ENCODE results near the gene HNRNPCL1. TPM values are rescaled to one million over a fixed set of nuclear protein-coding genes. Genes with fewer than 3 reads are reported as not detected.

HNRNPCL1 gene
- not detected in 2 replicates for total RNA-seq (2014; rRNA removed; shearing (Covaris generic))

DNA sequence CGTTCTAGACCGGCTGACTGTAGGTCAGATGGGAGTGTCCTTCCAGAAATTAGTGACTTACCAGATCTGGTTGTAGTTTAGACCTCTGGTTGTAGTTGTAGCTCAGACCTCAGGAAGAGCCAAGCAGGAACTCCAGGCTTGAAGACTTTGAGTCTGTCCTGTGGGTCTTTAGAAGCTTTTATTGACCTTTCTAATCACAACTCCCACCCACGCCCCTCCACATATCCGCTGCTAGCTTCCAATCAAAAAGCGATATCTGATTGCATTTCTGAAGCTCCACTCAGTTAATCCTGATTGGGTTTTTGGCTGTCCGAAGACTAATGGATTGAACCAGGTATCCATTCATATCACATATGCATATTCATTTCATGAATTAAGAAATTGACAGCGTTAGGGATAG is at the start of gene HNRNPCL1:
Gene HNRNPCL1, minus strand, starts transcription at position 101 of the 400 bp plus-strand sequence. CDS start 431 bp downstream, outside the sequence.

DNA sequence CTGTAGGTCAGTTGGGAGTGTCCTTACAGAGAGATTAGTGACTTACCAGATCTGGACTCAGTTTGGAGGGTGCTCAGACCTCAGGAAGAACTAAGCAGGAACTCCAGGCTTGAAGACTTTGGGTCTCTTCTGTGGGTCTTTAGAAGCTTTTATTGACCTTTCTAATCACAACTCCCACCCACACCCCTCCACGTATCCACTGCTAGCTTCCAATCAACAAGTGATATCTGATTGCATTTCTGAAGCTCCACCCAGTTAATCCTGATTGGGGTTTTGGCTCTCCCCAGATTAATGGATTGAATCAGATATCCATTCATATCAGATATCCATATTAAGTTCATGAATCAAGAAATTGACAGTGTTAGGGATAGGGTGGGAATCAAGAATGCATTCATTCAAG is 49.6 kb upstream of the HNRNPCL1 start, which contains the start of gene PRAMEF10:
Gene PRAMEF10, minus strand, starts transcription at position 101 of the 400 bp plus-strand sequence. CDS start 2,423 bp downstream, outside the sequence.

DNA sequence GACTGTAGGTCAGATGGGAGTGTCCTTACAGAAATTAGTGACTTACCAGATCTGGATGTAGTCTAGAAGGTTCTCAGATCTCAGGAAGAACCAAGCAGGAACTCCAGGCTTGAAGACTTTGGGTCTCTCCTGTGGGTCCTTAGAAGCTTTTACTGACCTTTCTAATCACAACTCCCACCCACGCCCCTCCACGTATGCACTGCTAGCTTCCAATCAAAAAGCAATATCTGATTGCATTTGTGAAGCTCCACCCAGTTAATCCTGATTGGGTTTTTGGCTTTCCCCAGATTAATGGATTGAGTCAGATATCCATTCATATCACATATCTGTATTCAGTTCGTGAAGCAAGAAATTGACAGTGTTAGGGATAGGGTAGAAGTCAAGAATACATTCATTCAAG is 37.6 kb upstream of the HNRNPCL1 start, which contains the start of gene PRAMEF4:
Gene PRAMEF4, minus strand, starts transcription at position 101 of the 400 bp plus-strand sequence. CDS start 2,807 bp downstream, outside the sequence.

DNA sequence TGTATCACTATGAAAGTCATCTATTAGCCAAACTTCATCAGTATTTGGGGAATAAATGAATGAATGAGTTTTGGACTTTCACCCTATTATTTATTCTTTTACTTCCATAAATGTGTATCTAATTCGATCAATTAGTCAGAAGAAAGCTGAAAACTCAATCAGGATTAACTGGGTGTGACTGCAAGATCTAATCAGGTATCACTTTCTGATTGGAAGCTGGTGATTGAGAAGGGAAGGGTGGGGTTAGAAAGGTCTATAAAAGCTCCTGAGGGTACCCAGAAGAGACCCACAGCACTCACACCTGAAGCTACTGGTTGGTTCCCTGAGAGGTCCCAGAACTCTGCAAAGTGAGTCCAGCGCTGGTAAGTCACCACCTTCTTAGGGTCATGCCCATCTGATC is 8.3 kb upstream of the HNRNPCL1 start, which contains the start of gene PRAMEF2:
Gene PRAMEF2, plus strand, starts transcription at position 301 of the 400 bp plus-strand sequence. CDS start 1,924 bp downstream, outside the sequence.

DNA sequence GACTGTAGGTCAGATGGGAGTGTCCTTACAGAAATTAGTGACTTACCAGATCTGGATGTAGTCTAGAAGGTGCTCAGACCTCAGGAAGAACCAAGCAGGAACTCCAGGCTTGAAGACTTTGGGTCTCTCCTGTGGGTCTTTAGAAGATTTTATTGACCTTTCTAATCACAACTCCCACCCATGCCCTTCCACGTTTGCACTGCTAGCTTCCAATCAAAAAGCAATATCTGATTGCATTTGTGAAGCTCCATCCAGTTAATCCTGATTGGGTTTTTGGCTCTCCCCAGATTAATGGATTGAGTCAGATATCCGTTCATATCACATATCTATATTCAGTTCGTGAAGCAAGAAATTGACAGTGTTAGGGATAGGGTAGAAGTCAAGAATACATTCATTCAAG is 17.2 kb downstream of the HNRNPCL1 start, which contains the start of gene PRAMEF11:
Gene PRAMEF11, minus strand, starts transcription at position 101 of the 400 bp plus-strand sequence. CDS start 2,621 bp downstream, outside the sequence.

Other genes starting within 250 kb of the HNRNPCL1 start
- 143 TPM in 2 replicates for gene DHRS3, start 230.5 kb downstream of the HNRNPCL1 start, total RNA-seq (2014; rRNA removed; shearing (Covaris generic))
- gene AADACL4, start 204.6 kb downstream of the HNRNPCL1 start, total RNA-seq (2014; rRNA removed; shearing (Covaris generic)): not detected in 2 replicates
- gene AADACL3, start 132.6 kb downstream of the HNRNPCL1 start, total RNA-seq (2014; rRNA removed; shearing (Covaris generic)): not detected in 2 replicates
- not detected in 2 replicates for gene CFAP107, start 102.5 kb downstream of the HNRNPCL1 start, total RNA-seq (2014; rRNA removed; shearing (Covaris generic))
- gene PRAMEF12, start 75.0 kb downstream of the HNRNPCL1 start, total RNA-seq (2014; rRNA removed; shearing (Covaris generic)): not detected in 2 replicates
- not detected in 2 replicates for gene PRAMEF1, start 57.3 kb downstream of the HNRNPCL1 start, total RNA-seq (2014; rRNA removed; shearing (Covaris generic))
- gene PRAMEF11, start 17.3 kb downstream of the HNRNPCL1 start, total RNA-seq (2014; rRNA removed; shearing (Covaris generic)): not detected in 2 replicates
- gene PRAMEF2, start 8.4 kb upstream of the HNRNPCL1 start, total RNA-seq (2014; rRNA removed; shearing (Covaris generic)): not detected in 2 replicates
- gene PRAMEF4, start 37.5 kb upstream of the HNRNPCL1 start, total RNA-seq (2014; rRNA removed; shearing (Covaris generic)): 0.11 TPM in 1 of 2 replicates, not detected in the other
- gene PRAMEF10, start 49.5 kb upstream of the HNRNPCL1 start, total RNA-seq (2014; rRNA removed; shearing (Covaris generic)): not detected in 2 replicates
- not detected in 2 replicates for gene PRAMEF7, start 67.9 kb upstream of the HNRNPCL1 start, total RNA-seq (2014; rRNA removed; shearing (Covaris generic))
- not detected in 2 replicates for gene PRAMEF6, start 98.9 kb upstream of the HNRNPCL1 start, total RNA-seq (2014; rRNA removed; shearing (Covaris generic))
- not detected in 2 replicates for gene PRAMEF27, start 207.9 kb upstream of the HNRNPCL1 start, total RNA-seq (2014; rRNA removed; shearing (Covaris generic))
- not detected in 2 replicates for gene HNRNPCL3, start 212.0 kb upstream of the HNRNPCL1 start, total RNA-seq (2014; rRNA removed; shearing (Covaris generic))
- gene PRAMEF25, start 222.1 kb upstream of the HNRNPCL1 start, total RNA-seq (2014; rRNA removed; shearing (Covaris generic)): not detected in 2 replicates